ENCODE results near the gene TAAR1. TPM values are rescaled to one million over a fixed set of nuclear protein-coding genes. Genes with fewer than 3 reads are reported as not detected.

The TAAR1 gene
- total and polyA plus RNA-seq, 2 donors (not counting 1 experiment from before 2014, with no cell fraction given), result not detected

DNA sequence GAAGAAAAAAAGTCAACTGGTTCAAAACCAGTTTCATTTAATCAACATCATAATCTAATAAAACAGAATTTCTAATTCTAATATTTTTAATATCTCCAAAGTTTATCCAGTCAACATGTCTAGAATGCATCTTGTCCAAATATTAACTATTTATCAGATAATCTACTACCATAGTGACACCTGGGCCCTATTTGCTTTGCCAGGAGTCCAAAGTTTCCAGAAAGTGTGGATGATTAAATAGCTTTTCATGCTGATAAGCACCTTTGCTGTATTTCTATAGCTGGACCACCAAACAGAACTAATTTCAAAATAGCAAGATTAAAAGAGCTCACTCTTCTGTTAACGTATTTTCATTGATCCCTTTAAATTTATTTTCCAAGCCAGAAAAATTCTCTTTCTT is 12.3 kb upstream of the TAAR1 start:
- WGBS (ENCODE audit: insufficient coverage), result 100% methylated on average over 1 of the region's 1 CpG
- Histone ChIP-seq H3K36me3 (replicated peaks in 1 of 2; ENCODE audit: control extremely low read depth in 1 of 2, control insufficient read depth in 1 of 2, extremely low read depth in 1 of 2, insufficient read depth in 2 of 2, low read length in 1 of 2) (no peaks in the 10 kb centered on the region), H4K20me1 (ENCODE audit: control insufficient read depth, insufficient read depth, low read length, poor library complexity, severe bottlenecking) (no peaks in the 10 kb centered on the region), H3K4me2 (replicated peaks; ENCODE audit: low read depth, low read length, poor library complexity, severe bottlenecking) (no peak overlapping the region), H3K27ac (ENCODE audit: low read length in 2 of 2) (no peak overlapping the region), H3K9ac (ENCODE audit: low read length) (no peak overlapping the region), H2AFZ (ENCODE audit: insufficient read depth, low read depth, low read length, poor library complexity, severe bottlenecking) (no peak overlapping the region), H3K27me3 (replicated peaks in 1 of 4; ENCODE audit: control extremely low read depth in 1 of 4, control insufficient read depth in 3 of 4, insufficient read depth in 4 of 4, low read length in 3 of 4) (no peaks in the 10 kb centered on the region), H3K4me3 (ENCODE audit: control extremely low read depth in 1 of 5, extremely low read depth in 1 of 5, insufficient read depth in 1 of 5, low read depth in 2 of 5, low read length in 4 of 5) (no peak overlapping the region), H3K79me2 (ENCODE audit: control insufficient read depth, insufficient read depth, low read length) (no peaks in the 10 kb centered on the region), H3K4me1 (ENCODE audit: control insufficient read depth in 2 of 2, insufficient read depth in 2 of 2, low read length in 2 of 2) (peaks cover 4 to 5% of the 10 kb centered on the region in 2 donors), H3K9me3 (ENCODE audit: control extremely low read depth in 1 of 3, control insufficient read depth in 2 of 3, insufficient read depth in 1 of 3, low read length in 2 of 3) (no peaks in the 10 kb centered on the region)
- ChIA-PET POLR2A (no interaction called here), CTCF (interaction anchor here (0.9 to 8.8 kb wide), 14 partner anchors 9 to 1252 kb away, joined by 3 to 144 read pairs (median 4); partner anchors contain the start of genes SLC18B1 and TAAR1)
- no peak for TF ChIP-seq EZH2 (IDR thresholded peaks at IDR 0.05; ENCODE audit: borderline replicate concordance, insufficient read depth, low read depth, low read length, poor library complexity, severe bottlenecking)
- TF ChIP-seq, protein P1, sequence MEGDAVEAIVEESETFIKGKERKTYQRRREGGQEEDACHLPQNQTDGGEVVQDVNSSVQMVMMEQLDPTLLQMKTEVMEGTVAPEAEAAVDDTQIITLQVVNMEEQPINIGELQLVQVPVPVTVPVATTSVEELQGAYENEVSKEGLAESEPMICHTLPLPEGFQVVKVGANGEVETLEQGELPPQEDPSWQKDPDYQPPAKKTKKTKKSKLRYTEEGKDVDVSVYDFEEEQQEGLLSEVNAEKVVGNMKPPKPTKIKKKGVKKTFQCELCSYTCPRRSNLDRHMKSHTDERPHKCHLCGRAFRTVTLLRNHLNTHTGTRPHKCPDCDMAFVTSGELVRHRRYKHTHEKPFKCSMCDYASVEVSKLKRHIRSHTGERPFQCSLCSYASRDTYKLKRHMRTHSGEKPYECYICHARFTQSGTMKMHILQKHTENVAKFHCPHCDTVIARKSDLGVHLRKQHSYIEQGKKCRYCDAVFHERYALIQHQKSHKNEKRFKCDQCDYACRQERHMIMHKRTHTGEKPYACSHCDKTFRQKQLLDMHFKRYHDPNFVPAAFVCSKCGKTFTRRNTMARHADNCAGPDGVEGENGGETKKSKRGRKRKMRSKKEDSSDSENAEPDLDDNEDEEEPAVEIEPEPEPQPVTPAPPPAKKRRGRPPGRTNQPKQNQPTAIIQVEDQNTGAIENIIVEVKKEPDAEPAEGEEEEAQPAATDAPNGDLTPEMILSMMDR (IDR thresholded peaks at IDR 0.05), result no peak
- intact Hi-C loops (cut with micrococcal nuclease), result no loop called here
- Mint-ChIP-seq H3K27ac (no peak overlapping the region), H3K9me3 (ENCODE audit: insufficient read depth) (no peaks in the 10 kb centered on the region), H3K4me1 (peaks cover 6% of the 10 kb centered on the region), H3K27me3 (peaks cover 3% of the 10 kb centered on the region), H3K4me3 (no peak overlapping the region)
- DNase-seq, result no peak
- no peak for ATAC-seq (ENCODE audit: low read depth)

DNA sequence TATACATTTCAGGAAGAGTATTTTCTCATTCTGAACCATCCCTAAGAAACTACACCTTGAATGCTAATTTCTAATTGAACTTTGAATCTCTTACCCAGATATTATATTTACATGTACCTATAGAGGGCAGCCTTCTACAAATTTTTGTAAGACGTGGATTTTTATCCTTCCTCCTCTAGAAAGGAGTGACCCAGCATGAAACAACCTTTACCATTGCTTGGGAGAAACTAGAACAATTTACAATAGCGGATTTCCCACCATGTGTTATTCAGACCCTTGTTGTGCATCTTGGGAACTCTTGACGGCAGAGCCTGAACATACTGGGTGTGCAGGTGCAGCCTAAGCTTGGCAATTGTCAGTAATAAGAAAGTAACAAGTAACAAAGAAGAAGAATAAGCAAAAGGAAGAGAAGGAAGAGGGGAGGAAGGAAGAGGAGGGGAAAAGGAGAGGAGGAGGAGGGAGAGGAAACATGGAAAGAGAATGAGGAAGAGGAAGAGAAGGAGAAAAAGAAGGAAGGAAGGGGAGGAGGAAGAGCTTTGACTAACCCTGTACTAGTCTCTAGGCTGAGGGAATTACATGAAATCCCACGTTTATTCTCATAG is 10.8 kb upstream of the TAAR1 start:
- H3K27me3 ChIP-seq (replicated peaks in 1 of 4; ENCODE audit: control extremely low read depth in 1 of 4, control insufficient read depth in 3 of 4, insufficient read depth in 4 of 4, low read length in 3 of 4), result no peaks in the 10 kb centered on the region
- peak overlapping the region; percentile 49 for H3K4me2 ChIP-seq (replicated peaks; ENCODE audit: low read depth, low read length, poor library complexity, severe bottlenecking)
- ChIA-PET CTCF (interaction anchor here (0.6 to 8.8 kb wide), 38 partner anchors 10 to 1254 kb away, joined by 3 to 144 read pairs (median 4); partner anchors contain the start of genes SLC18B1 and TAAR1), POLR2A (interaction anchor here (0.7 kb wide), 1 partner anchor 128 kb away, joined by 7 read pairs; no protein-coding TSS in a partner anchor)
- Mint-ChIP-seq H3K27ac (peak overlapping the region; percentile 0), H3K9me3 (ENCODE audit: insufficient read depth) (no peaks in the 10 kb centered on the region), H3K4me3 (peak overlapping the region; percentile 44), H3K27me3 (no peaks in the 10 kb centered on the region), H3K4me1 (peaks cover 6% of the 10 kb centered on the region)
- H4K20me1 ChIP-seq (ENCODE audit: control insufficient read depth, insufficient read depth, low read length, poor library complexity, severe bottlenecking), result no peaks in the 10 kb centered on the region
- H3K27ac ChIP-seq (ENCODE audit: low read length in 2 of 2), result no peak overlapping the region
- TF ChIP-seq EZH2 (IDR thresholded peaks at IDR 0.05; ENCODE audit: borderline replicate concordance, insufficient read depth, low read depth, low read length, poor library complexity, severe bottlenecking), result no peak
- TF ChIP-seq, protein P1 (IDR thresholded peaks at IDR 0.05), result peak; percentile 79
- no peak overlapping the region for H3K9ac ChIP-seq (ENCODE audit: low read length)
- H3K79me2 ChIP-seq (ENCODE audit: control insufficient read depth, insufficient read depth, low read length), result no peaks in the 10 kb centered on the region
- no peaks in the 10 kb centered on the region for H3K9me3 ChIP-seq (ENCODE audit: control extremely low read depth in 1 of 3, control insufficient read depth in 2 of 3, insufficient read depth in 1 of 3, low read length in 2 of 3)
- ATAC-seq (ENCODE audit: low read depth) (peak; percentile 60), DNase-seq (peak; percentile 61)
- intact Hi-C loops (cut with micrococcal nuclease), result loop anchor here (1.0 to 10.0 kb wide), 7 partner anchors 99 to 1245 kb away; partner anchors contain the start of gene RPS12
- H2AFZ ChIP-seq (ENCODE audit: insufficient read depth, low read depth, low read length, poor library complexity, severe bottlenecking), result peak overlapping the region; percentile 64
- no peak overlapping the region for H3K4me3 ChIP-seq (ENCODE audit: control extremely low read depth in 1 of 5, extremely low read depth in 1 of 5, insufficient read depth in 1 of 5, low read depth in 2 of 5, low read length in 4 of 5)
- no peaks in the 10 kb centered on the region for H3K36me3 ChIP-seq (replicated peaks in 1 of 2; ENCODE audit: control extremely low read depth in 1 of 2, control insufficient read depth in 1 of 2, extremely low read depth in 1 of 2, insufficient read depth in 2 of 2, low read length in 1 of 2)
- peaks cover 4 to 5% of the 10 kb centered on the region in 2 donors for H3K4me1 ChIP-seq (ENCODE audit: control insufficient read depth in 2 of 2, insufficient read depth in 2 of 2, low read length in 2 of 2)
- 0% methylated on average over 2 of the region's 4 CpGs for WGBS (ENCODE audit: insufficient coverage)

Measured in B cell (primary cell).